Raji (cell line): Measurements from ENCODE around the gene NACC1.
A peak's percentile ranks its signal among the peaks of the same experiment; 100 is the strongest.

Experiments
- POLR2A ChIP-seq: IDR thresholded peaks from 2 replicates; pipeline ENCODE4 v1.6.1; 2011; ENCODE audit warnings: low read depth, low read length, control low read depth; ENCODE audit not compliant: insufficient read depth

Gene NACC1

DNA sequence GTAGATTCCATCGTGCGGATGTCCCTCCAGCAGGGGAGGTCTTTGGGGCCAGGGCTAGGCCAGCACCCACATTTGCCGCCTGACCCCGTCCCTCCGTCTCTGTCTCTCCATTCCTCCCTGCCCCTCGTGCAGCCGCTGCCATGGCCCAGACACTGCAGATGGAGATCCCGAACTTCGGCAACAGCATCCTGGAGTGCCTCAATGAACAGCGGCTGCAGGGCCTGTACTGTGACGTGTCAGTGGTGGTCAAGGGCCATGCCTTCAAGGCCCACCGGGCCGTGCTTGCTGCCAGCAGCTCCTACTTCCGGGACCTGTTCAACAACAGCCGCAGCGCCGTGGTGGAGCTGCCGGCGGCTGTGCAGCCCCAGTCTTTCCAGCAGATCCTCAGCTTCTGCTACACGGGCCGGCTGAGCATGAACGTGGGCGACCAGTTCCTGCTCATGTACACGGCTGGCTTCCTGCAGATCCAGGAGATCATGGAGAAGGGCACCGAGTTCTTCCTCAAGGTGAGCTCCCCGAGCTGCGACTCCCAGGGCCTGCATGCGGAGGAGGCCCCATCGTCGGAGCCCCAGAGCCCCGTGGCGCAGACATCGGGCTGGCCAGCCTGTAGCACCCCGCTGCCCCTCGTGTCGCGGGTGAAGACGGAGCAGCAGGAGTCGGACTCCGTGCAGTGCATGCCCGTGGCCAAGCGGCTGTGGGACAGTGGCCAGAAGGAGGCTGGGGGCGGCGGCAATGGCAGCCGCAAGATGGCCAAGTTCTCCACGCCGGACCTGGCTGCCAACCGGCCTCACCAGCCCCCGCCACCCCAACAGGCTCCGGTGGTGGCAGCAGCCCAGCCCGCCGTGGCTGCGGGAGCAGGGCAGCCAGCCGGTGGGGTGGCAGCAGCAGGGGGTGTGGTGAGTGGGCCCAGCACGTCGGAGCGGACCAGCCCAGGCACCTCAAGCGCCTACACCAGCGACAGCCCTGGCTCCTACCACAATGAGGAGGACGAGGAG is 17.3 kb downstream of the NACC1 start:
- no peak for TF ChIP-seq POLR2A

DNA sequence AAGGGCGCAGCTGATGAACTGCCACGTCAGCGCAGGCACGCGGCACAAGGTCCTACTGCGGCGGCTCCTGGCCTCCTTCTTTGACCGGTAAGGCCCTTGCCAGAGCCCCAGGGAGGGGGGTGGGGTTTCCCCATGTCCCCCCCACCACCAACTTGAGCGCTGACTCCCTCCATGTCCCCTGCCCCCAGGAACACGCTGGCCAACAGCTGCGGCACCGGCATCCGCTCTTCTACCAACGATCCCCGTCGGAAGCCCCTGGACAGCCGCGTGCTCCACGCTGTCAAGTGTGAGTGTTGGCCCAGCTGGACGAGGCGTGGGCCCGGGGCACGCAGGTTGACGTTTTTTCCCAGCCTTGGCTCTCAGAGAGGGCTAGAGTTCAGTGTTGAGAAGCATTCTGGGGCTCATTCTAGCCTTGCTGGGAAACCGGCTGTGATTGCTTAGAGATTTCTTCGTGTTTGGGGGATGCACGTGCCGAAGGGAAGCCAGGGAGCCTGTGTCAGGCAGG is 19.3 kb downstream of the NACC1 start:
- no peak for TF ChIP-seq POLR2A

DNA sequence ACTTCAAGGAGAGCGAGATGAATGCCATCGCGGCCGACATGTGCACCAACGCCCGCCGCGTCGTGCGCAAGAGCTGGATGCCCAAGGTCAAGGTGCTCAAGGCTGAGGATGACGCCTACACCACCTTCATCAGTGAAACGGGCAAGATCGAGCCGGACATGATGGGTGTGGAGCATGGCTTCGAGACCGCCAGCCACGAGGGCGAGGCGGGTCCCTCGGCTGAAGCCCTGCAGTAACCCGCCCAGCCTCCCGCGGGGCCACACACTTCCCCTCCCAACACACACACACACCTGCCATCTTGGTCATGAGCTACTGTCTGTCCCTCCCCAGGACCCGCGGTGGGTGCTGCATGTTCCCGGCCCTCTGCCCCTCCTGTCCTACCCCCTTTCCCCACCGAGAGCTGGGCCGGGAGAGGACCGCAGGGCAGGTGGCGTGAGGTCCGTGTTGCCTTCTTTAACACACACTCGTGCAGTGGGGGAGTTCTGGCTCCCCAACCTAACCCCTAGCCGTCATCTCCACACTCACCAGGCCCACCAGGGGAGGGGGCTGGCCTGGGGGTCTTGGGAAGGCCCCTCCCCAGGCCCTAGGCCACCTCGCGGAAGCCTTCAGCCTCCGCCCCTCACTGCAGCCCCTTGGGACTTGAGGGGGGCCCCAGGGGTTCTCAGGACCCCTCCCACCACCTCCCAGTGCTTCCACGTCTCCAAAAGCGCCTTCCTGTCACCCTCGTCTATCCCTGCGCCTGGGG is 20.3 kb downstream of the NACC1 start:
- TF ChIP-seq POLR2A = no peak

DNA sequence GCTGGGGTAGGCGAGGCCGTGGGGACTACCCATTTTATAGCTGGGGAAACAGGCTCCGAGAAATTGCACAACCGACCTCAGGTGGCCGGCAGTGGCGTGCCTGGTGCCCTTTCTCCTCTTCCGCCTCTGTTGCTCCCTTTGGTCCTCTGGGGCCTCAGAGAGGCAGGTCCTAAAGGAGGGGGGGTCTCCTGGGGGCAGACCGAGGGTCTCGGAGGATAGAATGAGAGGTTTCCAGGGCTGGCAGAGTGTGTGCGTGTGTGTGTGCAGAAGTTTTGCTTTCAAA is 20.8 kb downstream of the NACC1 start:
- no peak for TF ChIP-seq POLR2A

DNA sequence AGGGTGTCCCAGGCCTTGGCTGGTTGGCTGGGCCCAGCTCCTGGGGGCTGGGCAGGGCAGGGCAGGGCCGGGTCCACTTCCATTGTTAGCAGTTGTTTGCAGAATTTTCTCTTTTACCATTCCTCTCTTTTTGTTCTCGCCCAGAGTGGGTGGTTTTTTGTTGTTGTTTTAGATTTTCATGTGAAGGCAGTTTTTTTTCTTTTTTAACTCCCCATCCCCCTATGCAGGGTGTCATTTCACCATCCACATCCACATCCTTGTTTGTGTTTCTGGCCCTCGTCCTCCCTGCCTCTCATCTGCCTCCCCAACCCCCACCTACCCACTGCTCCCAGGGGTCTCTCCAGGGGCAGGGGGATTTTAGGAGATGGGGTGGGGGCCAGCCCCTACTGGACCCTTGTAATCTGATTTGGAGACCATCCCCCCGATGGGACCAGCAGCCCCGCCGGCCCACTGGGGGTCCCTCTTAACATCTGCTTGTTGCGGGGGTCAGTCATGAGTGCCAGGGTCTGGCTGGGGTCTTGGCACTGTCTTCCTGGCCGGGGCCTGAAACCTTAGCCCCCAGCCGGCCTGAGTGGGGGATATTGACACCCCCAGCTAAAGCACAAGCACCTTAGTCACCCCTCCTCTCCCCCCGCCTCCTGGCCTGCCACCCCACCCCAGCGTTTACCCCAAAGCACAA is 21.7 kb downstream of the NACC1 start:
- TF ChIP-seq POLR2A = no peak

DNA sequence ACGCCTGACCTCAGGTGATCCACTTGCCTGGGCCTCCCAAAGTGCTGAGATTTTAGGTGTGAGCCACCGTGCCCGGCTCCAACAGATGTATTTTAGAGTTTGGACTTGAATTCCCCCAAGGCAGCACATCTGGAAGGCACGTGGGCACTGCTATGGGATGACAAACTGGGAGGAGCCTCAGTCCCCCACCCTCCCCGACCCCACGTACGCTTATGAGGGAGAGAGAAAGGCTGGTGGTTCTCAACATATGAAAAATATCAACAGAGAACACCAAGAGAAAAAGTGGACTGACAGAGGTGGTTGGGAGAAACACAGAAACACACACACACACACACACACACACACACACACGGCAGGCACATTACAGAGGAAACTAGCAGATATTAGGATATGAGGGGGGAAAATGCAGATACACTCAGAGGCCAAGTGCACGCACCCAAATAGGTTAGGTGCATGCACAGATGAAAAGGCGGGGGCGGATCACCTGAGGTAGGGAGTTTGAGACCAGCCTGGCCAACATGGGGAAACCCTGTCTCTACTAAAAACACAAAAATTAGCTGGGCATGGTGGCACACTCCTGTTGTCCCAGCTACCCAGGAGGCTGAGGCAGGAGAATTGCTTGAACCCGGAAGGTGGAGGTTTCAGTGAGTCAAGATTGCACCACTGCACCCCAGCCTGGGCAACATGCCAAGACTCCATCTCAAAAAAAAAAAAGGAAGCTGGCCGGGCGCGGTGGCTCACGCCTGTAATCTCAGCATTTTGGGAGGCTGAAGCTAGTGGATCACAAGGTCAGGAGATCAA is 28.9 kb downstream of the NACC1 start:
- no peak for TF ChIP-seq POLR2A

DNA sequence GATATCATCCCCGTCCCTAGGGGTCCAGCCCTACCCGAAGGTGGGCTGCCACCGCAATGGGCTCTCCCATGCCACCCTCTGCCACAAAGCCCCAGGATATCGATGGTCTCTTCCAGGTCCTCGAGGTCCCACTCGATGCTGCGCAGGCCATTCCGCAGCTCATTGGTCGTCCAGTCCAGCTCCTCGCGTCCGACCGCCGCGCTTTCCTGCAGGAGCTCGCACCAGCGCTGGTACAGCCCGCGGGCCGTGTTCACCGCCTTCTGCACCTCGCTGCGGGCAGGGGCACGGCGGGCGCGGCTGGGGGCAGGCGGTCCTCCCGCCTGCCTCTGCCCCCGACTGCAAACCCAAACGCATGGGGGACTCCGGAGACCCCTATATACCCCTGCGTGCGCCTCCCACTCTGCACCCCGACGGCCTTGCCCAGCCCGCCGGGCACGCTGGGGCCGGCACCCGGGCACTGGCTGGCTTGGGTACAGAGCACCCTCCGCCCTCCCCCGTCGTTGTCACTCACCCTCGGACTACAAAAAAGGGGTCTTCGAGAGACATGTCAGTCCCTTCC is 31.6 kb downstream of the NACC1 start:
- no peak for TF ChIP-seq POLR2A

DNA sequence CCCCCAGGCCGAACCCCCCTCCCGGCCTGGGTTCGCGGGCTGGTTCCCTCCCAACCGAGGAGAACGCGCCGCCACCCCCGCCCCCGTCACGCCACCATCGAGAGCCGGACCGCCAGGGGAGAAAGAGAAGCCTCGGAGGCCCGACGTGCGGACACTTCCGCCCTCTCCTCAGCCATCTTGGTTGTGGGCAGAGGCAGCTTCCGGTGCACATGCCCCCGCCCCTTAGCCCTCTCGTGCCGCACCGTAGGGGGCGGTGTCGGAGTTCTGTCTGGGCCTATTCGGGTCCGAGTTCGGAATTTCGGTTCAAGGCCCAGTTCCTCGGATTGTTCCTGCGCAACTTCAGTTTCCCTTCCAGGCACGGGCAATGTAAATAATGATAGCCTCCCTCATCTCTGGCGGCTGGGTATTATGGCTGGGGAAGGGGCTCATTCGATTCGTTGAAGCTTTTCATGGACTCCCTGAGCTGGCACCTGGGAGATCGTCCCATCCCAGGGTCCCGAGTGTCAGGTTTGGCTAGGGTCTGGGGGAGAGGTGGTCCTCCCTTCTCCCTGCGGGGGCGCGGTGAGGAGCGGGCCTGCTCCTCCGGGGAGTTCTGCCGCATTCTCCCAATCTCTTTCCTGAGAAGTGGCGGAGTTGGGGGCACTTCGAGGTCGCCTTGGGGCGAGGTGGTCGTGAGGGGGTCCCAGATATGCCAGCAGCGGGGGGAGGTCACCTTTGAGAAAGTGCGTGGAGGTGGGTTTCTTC is 32.3 kb downstream of the NACC1 start, which contains the start of the genes IER2 and STX10:
TSS of gene IER2 (plus strand) at position 225 of the 744 bp plus-strand sequence. CDS start 2,776 bp downstream, outside the sequence.
TSS of gene STX10 (minus strand) at position 189 of the 744 bp plus-strand sequence. CDS start 202 bp downstream, outside the sequence.
- TF ChIP-seq POLR2A = peak; percentile 72

DNA sequence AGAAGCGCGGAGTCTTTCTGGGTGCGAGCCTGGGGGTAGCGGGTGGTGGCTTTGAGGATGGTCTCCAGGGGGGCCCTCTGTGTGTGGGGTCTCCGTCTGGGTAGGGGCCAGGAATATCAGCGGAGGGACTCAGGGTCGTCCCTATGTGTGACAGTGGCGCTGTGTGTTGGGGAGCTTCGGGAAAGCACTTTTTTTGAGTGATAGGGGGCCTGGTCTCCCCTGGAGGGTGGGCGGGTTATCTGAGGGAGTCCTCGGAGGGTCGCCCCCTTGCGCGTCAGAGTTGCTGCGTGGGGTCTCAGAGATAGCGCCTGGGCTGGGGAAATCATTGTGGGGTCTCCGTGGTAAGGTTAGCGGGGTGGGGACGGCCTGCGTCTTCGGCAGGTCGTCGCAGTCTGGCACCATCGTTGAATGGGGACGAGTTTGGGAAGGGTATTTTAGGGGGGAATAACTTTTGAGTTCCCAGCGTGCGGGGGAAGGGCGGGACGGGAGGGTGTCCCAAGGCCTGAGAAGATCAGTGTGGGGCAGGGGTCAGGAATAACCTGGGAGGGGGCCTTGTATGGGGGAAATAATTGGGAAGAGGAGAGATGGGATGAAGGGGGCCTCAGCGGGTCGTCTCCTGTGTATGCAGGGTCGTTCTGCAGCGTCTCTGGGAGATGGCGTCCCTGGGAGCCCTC is 33.0 kb downstream of the NACC1 start:
- TF ChIP-seq POLR2A = no peak

DNA sequence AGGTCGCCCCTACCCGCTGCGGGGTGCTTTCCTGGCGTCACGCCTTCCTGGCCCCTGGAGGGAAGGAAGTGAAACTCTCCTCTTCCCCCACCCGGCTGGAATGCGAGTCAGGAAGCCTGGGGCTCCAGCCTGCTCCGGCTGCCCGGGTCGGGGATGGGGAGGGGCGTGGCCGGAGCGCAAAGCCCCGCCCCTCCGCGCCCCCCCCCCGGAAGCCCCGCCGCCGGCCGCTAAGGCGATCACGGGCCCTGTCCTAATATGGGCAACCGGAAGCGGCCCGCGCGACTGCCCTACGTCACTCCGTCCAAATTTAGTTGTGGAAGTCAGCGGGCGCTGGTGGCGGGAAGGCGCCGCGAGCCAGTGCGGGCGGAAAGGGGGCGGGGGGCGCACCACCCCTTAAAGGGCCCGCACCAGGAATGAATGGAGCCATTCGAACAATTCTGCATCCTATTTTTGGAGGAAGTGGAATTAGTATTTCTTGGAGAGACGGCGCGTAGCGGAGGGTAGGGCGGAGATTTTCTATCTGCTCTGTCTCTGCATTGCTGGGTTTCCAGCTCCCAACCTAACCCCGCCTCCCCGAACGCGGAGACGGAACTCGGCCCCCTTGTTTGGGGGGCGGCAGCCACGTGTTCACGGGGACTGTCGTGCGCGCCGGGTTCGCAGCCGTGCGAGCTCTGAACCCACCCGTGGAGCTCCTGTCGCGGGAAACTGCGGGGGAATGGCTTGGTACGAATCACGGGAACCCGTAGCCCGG is 33.7 kb downstream of the NACC1 start:
- TF ChIP-seq POLR2A = peak; percentile 66

DNA sequence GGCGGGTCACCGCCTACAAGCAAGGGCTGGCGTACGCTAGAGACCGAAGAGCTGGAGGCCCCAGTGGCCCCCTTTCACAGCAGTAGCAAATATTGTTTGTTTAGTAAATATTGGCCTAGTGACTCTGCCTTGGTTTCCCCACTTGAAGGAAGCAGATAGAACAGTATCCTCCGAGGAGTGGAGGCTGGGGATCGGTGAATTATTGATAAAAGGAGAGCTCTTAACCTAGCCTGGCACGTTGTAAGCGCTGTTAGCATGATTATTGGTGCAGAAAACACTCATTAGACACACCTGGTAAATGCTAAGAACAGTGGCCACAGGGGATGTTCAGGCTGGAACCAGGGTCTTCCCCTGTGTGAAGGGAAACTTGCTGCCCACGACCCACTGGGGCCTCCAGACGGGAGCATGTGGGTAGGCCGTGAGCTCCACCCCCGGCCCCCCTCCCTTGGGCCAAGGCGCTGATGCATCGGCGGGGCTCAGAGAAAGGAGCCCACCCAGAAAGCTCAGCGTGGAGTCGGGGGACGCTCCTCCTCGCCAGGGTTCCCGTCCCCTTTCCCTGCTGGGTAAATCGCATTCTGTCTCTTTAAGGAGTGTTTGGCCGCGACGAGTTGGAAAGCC is 34.4 kb downstream of the NACC1 start:
- TF ChIP-seq POLR2A = no peak

DNA sequence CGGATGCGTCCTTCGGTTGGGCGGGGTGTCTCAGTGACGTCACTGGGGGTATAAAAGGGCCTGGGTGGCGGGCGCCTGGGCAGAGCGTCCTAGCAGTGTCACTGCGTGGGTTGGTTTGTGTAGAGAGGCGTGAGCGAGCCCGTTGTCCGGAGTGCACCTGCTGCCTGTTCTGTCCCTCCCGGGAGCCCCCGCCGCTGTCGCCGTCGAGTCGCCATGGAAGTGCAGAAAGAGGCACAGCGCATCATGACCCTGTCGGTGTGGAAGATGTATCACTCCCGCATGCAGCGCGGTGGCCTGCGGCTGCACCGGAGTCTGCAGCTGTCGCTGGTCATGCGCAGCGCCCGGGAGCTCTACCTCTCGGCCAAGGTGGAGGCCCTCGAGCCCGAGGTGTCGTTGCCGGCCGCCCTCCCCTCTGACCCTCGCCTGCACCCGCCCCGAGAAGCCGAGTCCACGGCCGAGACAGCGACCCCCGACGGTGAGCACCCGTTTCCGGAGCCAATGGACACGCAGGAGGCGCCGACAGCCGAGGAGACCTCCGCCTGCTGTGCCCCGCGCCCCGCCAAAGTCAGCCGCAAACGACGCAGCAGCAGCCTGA is 35.0 kb downstream of the NACC1 start:
- peak; percentile 100 for TF ChIP-seq POLR2A
